ENCODE results near the gene MCF2L2.
A peak's percentile ranks its signal among the peaks of the same experiment; 100 is the strongest.

Gene MCF2L2

DNA sequence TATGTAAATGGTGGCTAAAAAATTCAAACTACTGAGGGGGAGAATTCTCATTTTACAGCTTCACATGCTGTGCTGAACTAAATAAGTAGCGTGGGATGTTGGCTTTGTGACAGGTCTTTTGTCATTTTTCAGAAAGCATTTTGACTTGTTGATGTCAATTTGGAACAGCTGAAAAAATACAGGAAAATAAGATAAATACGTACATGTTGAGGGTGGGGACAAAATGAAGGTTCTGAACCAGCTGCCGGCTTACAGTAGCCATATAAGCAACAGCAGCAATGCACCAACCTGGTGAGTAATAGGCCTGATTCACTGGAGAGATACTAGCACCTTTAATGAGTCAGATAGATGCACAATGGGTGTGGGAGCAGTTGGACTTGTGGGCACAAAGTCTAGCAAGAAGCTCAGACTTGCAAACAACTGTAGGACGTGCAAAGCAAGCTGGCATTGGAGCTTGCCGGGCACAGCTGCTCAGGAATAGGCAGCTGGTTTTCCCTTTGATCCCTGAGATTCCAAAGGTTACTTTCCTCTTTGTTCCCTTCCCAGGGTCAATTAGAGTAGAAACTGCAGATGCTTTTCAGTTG is 162.5 kb downstream of the MCF2L2 start:
- peak; percentile 95 for DNase-seq (ENCODE audit: low spot score)

DNA sequence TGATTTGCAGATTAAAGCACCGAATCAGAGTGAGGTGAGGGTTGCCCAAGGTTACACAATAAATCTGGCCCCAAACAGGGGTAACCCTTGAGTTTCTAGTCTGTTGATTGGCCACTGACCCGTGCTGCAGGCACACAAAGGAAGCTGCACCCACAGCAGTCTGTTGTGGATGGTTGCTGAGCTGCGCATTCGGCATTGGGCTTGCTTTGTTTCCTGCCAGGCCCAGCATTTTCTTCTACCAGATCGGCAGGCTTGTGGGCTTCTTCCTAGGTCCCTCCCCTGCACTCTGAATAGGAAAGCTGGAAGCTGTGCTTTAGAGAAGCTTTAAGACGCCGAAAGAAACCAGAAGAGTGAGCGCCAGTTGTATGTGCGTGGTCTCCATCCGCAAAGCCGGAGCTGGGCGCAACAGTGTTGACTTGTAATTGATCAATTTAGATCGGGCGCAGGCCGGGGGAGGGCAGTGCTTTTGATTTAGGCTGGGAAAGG is 163.2 kb downstream of the MCF2L2 start:
- DNase-seq (ENCODE audit: low spot score): peak; percentile 80

DNA sequence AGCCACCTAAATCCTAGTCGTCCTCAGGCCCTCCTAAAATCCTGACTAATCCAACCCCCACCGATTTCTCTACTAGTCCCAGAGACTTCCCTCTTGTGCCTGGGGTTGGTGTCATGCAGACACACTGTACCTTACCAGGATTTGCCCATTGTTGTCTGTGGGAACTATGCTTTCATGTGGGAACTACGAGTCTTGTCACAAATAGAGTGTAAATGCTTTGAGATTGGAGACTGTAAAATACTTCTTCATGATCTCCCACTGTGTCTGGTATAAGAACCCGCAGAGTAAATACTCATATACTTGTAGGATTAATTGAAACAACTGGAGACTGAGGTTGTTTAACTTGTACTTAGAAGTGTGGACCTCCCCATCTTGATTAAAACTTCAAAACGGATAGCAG is 164.2 kb downstream of the MCF2L2 start:
- no peak for DNase-seq (ENCODE audit: low spot score)

DNA sequence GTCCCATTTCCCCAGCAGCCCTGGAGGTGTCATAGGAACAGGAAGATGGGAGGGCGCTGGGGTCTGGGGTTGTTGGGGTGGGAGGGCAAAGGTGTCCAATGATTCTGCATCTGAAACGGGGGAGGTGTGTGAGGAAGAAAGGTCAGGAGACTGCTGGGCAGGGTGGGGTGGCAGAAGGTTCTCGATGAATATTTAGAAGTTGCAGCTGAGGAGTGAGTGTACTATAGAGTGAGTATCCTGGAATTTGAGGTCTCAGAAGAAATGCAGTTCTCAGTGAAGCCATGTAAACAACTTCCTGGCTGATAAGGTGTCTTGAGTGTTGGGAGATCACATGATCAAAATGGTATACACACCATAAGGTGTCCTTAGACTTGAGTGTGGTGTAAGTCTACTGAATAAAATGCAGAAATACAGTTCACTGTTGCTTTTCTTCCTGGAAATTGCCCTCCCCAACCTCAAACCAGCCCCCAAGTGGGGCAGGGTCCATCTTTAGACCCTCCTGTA is 165.5 kb downstream of the MCF2L2 start:
- DNase-seq (ENCODE audit: low spot score): no peak

DNA sequence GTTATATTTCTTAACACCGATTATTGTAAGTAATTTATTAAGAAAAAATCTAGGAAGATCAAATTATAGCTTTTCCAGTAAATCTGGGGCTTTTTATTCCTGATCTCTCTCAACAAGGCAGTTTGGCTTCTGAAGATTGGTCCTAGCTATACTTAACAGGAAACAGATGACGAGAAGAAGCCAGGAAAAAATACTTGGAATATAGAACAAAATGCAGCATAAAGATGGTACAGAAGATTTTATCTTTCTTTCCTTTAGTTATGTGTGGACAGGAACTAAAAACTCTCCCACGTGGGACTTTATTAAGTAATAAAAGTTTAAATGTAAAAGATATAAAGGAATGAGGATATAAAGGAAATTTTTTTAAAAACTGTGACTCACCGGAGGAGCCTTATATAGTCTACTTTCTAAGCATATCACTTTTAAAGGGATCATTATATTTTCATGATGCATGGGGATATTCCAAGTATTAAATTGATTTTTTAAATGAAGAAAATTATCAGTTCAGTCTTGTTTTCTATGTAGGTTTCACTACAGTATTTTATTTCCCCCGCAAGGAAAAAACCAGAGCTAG is 167.2 kb downstream of the MCF2L2 start:
- DNase-seq (ENCODE audit: low spot score): no peak

DNA sequence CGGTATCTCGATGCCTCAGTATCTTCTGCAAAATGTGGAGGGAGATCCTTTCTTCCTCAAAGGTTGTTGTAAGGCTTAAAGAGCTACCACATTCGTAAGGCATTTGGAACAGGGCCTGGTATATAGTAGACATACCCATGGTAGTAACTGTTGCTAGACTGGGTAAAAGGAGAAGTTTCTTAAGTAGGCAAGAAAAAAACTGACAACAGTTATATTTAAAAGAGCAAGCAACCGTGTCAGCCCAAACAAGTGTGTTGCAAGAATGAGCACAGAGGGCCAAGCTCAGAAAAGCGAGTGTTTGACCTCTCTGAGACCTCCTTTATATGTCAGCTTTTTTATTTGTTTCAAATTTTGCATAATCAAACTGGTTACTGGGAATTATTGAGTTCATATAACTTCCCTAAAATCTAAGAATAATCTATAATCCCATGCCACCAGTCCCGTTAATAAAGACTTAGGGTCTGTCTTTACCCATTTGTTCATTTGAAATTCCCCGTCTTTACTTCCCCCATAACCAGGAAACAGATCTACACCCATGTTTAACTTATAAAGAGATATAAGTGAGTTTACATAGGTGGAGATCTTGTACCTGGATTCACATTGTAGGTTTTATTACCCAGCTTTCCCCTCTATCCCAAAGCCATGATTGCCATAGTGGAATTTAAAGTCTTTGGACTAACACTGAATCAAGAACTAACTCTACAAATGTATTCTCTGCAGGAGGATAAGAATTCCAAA is 168.1 kb downstream of the MCF2L2 start:
- peak; percentile 15 for DNase-seq (ENCODE audit: low spot score)

DNA sequence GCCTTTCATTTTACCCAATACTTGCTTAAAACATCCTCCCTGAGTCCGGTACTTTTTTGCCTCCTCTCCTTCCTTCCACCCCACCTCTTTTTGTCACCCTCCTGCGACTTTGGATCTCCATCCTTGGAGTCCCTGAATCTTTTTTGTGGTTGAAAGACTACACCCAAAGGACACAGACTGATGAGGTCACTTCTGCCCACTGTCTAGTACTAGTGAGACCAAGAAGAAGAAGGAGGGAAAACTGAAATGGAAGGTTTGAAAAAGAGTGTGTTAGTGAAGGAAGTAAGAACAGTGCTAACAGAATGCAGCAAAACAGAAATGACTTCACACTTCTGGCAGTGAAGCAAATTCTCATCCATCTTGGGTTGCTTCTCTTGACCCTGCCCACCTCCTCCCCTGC is 168.8 kb downstream of the MCF2L2 start:
- DNase-seq (ENCODE audit: low spot score): peak; percentile 19

DNA sequence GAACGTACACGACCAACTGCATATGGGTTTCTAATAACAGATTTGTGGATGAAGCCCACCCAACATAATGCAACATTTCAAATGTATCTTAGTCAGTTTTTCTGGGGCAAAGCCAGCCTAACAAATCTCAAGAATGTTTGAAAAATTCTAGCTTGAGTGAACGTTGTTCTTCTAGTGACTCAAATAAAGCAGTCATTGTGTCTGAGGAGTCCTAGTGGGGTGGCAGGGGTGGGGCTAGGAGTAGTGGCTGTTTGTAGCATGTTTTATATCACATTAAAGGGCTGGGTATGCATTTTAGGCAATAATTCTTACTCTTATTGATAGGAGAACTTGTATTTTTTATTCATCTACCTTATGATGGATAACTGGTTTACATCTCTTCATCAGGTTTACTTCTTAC is 169.3 kb downstream of the MCF2L2 start:
- peak; percentile 13 for DNase-seq (ENCODE audit: low spot score)

DNA sequence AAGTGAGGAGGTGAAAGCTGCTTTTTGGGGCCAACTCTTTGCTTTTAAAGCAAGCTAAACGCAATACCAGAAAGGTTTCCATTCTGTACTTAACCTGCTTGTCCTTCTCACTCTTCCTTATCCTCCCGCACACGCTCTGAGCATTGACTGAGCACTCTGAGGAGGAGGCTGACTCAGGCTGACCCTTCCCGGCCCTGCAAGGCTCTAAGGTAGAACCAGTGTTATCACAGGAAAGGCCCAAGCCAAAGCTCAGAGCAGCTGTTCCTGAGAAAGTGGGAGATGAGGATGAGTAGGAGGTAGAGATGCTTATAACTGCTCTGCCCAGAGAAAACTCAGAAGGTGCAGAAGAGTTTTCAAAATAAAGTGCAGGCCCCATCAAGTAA is 173.1 kb downstream of the MCF2L2 start:
- peak; percentile 82 for DNase-seq (ENCODE audit: low spot score)

DNA sequence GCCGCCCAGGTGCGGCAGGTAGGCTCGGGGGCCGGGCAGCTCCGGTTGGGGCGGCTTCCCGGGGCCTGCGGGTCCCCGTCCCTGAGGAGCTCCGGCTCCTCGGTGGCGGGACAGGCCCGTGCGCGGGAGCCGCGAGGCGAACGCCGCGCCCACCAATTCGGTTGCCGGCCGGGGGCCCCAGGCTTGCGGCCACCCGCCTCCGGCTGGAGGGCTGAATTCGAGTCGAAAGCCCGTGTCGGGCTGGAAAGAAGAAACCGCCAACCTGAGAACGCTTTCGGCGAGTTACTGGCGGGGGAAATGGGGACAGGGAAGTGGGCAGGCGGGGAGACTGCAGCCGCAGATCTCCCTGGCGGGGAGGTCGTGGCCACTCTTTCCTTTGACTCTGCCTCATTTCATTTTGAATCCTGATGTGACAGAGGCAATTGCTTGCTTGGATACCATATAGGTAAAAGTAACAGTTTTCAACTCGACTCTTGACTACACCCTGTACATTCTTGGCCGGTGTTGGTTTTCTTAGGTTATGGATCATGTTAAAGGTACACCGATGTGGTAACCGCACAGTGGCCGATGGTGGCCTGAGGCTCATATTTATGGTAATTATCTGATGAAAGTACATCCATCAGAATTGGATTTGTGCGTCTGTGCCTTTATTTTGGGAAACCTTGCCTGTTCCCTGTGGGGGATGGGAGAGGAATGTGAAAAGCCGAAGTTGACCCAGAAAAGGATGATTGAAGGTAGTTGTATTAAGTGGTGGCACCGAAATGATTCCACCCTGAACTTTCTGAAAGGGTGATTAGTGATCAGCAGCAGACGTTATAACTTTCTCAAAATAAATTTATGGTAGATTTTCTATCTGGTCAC is 173.7 kb downstream of the MCF2L2 start:
- peak; percentile 36 for DNase-seq (ENCODE audit: low spot score)

DNA sequence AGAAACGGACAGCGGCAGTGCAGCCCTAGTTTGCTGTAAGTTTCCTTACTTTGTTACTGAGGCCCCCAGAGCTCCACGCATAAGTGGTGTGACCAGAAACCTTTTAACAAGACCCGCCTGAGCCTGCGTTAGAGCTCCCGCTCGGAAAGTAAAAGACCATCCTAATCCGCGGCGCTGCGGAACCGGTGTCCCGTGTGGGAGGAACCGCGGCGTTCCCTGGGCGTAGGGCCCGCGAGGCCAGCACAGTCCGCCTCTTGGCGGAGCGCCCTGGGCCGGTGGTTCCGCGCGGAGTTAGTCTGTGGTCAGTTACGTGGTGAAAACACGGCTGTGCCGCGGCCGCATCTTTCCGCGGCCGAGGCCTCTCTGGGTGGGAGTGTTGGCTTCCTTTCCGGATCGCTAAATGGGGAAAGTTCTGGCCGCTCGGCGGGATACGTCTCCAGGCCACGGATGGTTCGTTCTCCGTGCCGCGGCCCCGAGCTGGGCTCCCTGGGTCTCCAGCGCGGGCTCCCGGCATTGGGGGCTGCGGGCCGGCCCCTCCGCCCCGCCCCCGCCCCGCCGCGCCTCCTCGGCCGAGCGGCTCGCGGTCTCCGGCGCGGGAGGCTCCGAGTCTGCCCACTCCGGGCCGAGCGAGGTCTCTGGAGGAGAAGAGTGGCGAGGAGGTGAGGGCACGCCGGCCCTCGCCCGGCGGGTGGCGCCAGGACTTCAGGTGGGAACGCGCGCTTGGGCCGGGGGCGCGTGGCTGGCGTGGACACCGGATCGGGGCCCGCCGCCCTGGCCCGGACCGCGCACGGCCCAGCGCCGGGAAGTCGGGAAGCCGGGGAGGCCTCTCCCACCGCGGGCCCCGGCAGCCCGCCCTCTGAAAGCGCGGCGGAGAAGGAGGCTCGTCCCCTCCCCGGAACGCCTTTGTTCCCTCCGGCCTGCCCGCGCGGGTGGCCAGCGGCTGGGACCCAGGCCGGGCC is 174.6 kb downstream of the MCF2L2 start:
- peak; percentile 56 for DNase-seq (ENCODE audit: low spot score)

DNA sequence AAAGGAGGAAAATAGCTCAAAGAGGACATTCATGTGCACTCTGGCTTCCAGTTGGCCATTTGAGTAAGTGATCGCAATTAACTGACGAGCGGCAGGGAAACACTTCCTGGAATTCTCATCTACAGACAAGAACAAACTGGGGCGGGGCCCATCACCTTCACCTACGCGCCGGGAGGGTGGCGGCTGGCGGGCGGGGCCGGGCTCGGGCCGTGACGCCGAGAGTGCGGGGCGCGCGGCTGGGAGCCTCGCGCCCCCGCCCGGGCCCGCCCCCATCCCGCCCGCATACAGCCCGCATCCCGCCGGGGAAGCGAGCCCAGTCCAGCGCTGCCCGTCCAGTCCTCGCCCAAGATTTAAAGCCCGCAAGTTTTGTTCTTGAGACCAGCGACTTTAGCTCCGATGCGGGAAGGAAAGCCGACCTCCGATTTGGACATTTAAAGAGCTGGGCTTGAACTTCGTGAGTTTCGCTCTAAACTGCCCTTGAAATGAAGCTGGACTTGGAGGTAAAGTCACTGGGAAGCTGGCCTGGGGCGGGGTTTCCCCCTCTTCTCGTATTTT is 175.4 kb downstream of the MCF2L2 start, which contains the start of gene B3GNT5:
Gene B3GNT5 (plus strand): TSS at position 281 of the 555 bp plus-strand sequence. CDS start 16,546 bp downstream, outside the sequence.
- peak; percentile 80 for DNase-seq (ENCODE audit: low spot score)

DNA sequence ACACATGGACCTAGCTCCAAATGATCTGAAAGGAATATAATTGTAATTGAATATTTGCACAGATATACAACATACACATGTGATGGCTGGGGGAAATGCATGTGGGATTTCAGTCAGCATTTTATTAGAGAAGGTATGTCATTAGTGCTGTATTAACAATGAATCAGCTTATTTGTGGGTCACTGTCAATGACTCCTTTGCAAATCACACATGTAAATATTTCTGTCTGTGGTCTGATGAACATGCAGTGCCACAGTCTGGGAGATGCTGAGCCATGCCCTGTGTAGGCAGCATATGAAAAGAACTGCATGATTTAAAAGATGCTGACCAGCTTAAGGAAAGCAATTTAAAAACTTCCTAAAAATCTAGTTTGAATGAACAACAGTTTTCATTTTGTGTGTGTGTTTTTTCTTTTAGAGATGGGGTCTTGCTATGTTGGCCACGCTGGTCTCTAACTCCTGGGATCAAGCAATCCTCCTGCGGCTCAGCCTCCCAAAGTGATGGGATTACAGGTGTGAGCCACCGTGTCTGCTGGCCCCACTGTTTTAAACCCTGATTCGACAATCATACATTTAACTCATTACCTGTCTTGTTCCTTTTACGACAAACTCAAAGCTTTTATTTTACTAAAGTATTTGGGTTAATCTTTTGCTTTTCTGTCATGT is 176.2 kb downstream of the MCF2L2 start:
- peak; percentile 47 for DNase-seq (ENCODE audit: low spot score)

DNA sequence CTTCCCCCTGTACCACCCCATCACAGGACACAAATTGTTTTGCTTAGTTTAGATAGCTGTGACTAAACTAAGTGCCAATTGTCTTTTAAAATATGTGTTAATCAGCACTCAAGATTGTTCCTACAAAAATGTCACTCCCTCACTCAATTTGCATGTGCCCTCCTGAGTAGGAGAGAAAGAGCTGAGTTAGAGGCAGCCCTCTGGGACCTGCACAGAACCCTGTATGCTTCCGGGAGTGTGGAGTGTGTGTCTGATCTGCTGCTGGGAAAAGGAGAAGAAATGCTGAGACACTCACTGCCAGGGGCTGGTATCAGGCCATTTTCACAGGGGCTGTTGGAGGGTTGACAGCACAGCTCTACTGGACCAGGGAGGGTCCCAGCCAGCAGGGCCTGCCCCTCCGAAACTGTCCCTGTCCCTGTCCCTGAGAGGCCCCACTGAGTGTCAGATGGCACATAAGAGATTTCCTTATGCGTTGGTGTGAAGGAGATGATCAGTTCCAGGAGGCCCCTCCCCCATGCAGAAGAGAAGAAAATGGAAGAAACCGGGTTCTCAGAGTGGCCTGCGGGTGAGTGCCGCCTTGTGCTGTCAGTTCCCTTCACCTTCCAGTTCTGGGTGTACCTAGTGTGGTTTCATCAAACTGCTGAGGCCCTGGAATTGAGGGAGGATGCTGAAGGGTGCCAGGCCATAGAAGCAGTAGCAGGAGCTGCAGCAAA is 179.3 kb downstream of the MCF2L2 start:
- no peak for DNase-seq (ENCODE audit: low spot score)

DNA sequence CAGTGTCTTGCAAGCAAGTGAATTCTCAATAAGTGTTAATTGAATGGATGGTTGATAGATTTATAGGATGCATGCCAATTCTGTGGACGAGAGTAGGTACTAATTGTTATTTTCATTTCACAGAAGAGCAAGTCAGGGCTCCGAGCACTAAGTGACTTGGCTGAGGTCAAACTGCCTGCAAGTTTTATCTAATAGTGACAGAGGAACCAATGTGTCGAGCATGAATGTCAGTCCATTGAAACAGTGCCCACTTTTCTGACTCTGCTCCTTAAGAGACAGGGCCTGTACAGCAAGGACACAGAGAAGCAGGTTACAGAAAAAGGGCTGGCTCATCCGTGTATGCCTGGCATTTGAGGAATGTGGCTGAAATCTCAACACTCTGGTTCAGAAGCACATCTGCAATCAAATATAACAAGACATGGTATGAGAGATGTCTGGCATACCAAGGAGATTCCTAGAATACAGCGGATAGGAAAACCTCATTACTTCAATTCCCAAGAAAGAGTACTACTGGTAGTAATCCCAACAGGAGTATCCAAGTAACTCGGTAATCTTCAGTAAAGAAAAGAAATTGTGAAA is 181.3 kb downstream of the MCF2L2 start:
- DNase-seq (ENCODE audit: low spot score): peak; percentile 83

DNA sequence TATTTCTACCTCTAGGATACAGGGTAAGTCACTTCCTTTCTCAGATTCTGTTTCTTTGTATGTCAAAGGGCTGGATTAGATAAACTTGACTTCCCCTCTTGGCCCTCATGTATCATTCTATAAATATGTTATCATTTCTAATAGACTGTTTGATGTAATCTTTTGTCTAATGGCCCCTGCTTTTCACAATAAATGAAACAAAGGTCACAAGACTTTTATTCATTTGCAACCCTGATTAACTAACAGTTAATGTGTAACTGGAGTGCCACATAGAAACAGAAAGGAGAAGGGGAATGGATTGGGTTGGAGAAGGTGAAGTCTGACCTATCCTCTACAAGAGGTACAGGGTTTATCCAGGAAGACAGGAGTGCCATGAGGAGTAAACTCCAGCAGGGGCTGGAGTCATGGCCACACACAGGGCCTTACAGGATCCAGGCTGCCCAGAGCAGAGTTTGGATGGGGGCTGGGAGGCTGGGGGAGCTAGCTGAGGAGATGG is 183.4 kb downstream of the MCF2L2 start:
- peak; percentile 67 for DNase-seq (ENCODE audit: low spot score)

DNA sequence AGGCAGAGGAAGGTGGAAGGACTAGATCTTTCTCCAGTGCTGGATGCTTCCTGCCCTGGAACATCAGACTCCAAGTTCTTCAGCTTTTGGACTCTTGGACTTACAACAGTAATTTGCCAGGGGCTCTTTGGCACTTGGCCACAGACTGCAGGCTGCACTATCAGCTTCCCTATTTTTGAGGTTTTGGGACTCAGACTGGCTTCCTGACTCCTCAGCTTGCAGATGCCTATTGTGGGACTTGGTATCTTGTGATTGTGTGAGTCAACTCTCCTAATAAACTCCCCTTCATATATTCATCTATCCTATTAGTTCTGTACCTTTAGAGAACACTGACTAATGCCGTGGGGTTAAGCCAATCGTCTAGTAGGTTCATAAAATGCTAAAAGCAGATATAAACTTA is 184.2 kb downstream of the MCF2L2 start:
- peak; percentile 24 for DNase-seq (ENCODE audit: low spot score)

DNA sequence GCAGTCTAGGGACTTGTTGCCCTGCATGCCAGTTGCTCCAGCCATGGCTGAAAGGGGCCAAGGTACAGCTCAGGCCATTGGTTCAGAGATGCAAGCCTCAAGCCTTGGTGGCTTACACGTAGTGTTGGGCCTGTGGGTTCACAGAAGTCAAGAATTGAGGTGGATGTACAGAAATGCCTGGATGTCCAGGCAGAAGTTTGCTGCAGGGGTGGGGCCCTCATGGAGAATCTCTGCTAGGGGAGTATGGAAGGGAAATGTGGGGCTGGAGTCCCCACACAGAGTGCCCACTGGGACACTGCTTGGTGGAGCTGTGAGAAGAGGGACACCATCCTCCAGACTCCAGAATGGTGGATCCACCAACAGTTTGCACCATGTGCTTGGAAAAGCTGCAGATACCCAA is 186.0 kb downstream of the MCF2L2 start:
- no peak for DNase-seq (ENCODE audit: low spot score)

DNA sequence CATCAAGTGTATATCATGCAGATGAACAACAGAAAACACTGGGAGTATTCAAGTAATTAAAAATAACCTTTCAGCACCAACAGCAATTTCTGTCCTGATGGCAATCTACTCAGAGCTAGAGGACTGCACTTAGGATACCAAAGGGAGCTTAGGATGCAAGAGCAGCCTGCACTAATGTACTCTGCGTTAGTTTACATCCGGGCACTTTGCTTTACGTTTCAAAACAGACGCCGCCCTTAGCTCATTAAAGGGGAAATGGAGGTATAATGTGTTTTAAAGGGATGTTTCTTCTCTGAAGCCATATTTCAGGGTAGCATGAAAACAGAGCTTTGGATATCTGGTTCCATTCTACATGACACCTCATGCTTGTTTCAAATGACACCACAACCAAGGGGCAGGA is 189.4 kb downstream of the MCF2L2 start:
- DNase-seq (ENCODE audit: low spot score): no peak

Data from kidney tubule cell (primary cell).